Pancreas (tissue), 10 donors: Measurements from ENCODE around the gene MSANTD2. TPM values are rescaled to one million over a fixed set of nuclear protein-coding genes. Genes with fewer than 3 reads are reported as not detected.

Experiments used
- ATAC-seq, 4 donors: fragments of 200-7000 bp; cut with Tn5 transposase; one replicate each; pipeline versions ENCODE4 v1.8.0 to v1.9.1; 2020; ENCODE audit warnings: mild to moderate bottlenecking in 4 of 4, moderate library complexity in 4 of 4
- DNase-seq, 6 donors: peaks; one replicate each; pipeline ENCODE4 v3.0.0-alpha.2; 2020
- FAIRE-seq: peaks from 2 replicates; lab custom pipeline; 2012; peaks lifted over from hg19 to GRCh38; lab: Jason Lieb, UNC
- H3K27ac ChIP-seq, 4 donors: fragments of 200-600 bp; sonication (generic); 1 replicate in 3 of 4; 2 replicates in 1 of 4; pipeline versions ENCODE4 v1.5.0 to v1.8.0; 2020
- H3K27me3 ChIP-seq, 4 donors: fragments of 200-600 bp; one replicate each; pipeline ENCODE4 v1.8.0; 2021
- H3K36me3 ChIP-seq, 3 donors: fragments of 200-600 bp; sonication (generic) in 1 of 3; one replicate each; pipeline versions ENCODE4 v1.5.0 to v1.8.0; 2020 to 2021
- H3K4me1 ChIP-seq, 3 donors: fragments of 200-600 bp; one replicate each; pipeline ENCODE4 v1.8.0; 2021
- H3K4me3 ChIP-seq, 4 donors: fragments of 200-600 bp; sonication (generic) in 2 of 4; one replicate each; pipeline versions ENCODE4 v1.5.0 to v1.8.0; 2020 to 2021
- H3K9me3 ChIP-seq, 4 donors: fragments of 200-600 bp; one replicate each; pipeline ENCODE4 v1.8.0; 2021
- WGBS, 2 donors: extraction: QIAGEN DNeasy Blood & Tissue Kit; methylation state at CpG; one replicate each; pipeline ENCODE4 v1.1.7; 2013; 5-methylcytosine and 5-hydroxymethylcytosine counted together
- intact Hi-C, 3 donors: fragments of 100-400 bp; cut with DNase I; formaldehyde crosslinking; loops; one replicate each; pipeline versions ENCODE4 v1.11.1 to v1.14.2; 2022
- polyA plus RNA-seq, 2 donors: library from polyadenylated mRNA; stranded (reverse); fragments of 200-250 nt; gene quantifications; one replicate each; pipeline ENCODE4 v1.2.3, GENCODE V29; 2013
- total RNA-seq, 6 donors: library from RNA; stranded (reverse); fragmentation: NEBNext Ultra II Directional in 4 of 6; extraction: Animal tissue kit (Norgen Biotek cat#: 25700) in 4 of 6; gene quantifications; one replicate each; pipeline versions ENCODE4 v1.2.1 to v1.2.4, GENCODE V29; 2021 to 2023
- TF ChIP-seq, protein P1 (sequence below), 4 donors: fragments of 200-600 bp; sonication (generic) in 3 of 4; IDR thresholded peaks; one replicate each; pipeline versions ENCODE4 v1.5.0 to v1.8.0; 2021; ENCODE audit warnings: antibody characterized with exemption in 4 of 4
- donor health status: healthy with polysubstance abuse.
- donor health status: DM: no; HTN: no; CAD: no; lungs with moderate emphysema.
- donor health status: DM: no; HTN: no; CAD: no.
- donor health status: control.
- donor health status: control.
- donor health status: Bipolar disorder and iron deficiency.
- donor health status: DM: yes; HTN: yes; CAD: no.
- donor health status: DM: no; HTN: no; CAD: no.
- donor health status: DM: no; HTN: no; CAD: no.
- donor health status: DM: yes; HTN: yes; CAD: no.

Gene MSANTD2
- total and polyA plus RNA-seq, 8 donors = 4.6 to 23.3 (median 7.1) TPM

DNA sequence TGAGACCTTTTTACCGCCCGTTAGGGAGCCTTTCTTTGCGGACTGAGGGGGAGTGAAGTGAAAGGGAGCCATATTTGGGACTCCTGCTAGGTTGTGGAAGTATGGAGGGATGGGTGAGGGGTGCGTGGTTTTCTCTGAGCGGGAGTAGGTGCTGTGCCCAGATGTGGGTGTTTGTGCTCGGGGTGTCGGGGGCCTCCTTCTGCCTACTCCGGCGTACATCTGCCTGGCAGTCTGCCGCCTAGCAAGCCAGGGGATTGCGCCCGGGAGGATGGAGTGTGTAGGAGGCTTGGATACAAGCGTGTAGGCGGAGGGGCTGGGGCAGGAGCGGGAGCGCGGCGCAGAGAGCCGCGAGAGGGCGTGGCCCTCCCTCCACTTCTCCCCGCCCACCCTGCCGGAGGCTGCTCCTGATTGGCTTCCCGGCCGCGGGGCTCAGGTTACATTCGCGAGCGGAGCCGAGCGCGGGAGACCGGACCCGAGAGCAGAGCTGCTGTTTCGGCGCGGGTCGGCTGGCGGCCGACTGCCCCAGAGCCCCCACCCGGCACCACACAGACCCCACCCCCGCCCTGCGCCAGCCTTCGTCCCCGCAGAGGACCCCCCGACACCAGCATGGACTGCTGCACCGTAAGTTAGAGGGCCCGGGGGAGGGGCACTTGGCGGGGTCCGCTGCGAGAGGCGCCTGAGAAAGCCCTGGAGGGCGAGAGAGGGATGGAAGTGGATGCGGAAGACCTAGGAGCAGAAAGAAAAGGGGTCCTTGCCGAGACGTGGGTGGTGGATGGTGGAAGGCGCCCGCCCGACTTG lies 60.5 kb downstream of the MSANTD2 start, which contains the start of gene NRGN:
TSS of gene NRGN (plus strand) at position 464 of the 798 bp plus-strand sequence. CDS start at position 607, 143 bp downstream.
- Histone ChIP-seq H3K36me3 (no peaks in the 10 kb centered on the region), H3K27me3 (peaks cover 0 to 9% (median 0%) of the 10 kb centered on the region in 4 donors), H3K27ac (no peak within 1 kb of the TSS), H3K9me3 (no peaks in the 10 kb centered on the region), H3K4me1 (peaks cover 0 to 14% (median 0%) of the 10 kb centered on the region in 3 donors), H3K4me3 (peak within 1 kb of the TSS; percentile 0 to 58 (median 33))
- peak; percentile 99 to 100 (median 100) for ATAC-seq
- intact Hi-C loops = loop anchor here in 1 of 3 donors (10.0 kb wide), 1 partner anchor 65 kb away; the partner anchor contains the start of genes SIAE and SPA17
- peak; percentile 88 to 97 (median 92) for DNase-seq
- WGBS, 2 donors = 0 to 1% methylated on average over 40 to 59 of the region's 59 CpGs
- TF ChIP-seq, protein P1, sequence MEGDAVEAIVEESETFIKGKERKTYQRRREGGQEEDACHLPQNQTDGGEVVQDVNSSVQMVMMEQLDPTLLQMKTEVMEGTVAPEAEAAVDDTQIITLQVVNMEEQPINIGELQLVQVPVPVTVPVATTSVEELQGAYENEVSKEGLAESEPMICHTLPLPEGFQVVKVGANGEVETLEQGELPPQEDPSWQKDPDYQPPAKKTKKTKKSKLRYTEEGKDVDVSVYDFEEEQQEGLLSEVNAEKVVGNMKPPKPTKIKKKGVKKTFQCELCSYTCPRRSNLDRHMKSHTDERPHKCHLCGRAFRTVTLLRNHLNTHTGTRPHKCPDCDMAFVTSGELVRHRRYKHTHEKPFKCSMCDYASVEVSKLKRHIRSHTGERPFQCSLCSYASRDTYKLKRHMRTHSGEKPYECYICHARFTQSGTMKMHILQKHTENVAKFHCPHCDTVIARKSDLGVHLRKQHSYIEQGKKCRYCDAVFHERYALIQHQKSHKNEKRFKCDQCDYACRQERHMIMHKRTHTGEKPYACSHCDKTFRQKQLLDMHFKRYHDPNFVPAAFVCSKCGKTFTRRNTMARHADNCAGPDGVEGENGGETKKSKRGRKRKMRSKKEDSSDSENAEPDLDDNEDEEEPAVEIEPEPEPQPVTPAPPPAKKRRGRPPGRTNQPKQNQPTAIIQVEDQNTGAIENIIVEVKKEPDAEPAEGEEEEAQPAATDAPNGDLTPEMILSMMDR (IDR thresholded peaks at IDR 0.05) = no peak
- FAIRE-seq = no peak

DNA sequence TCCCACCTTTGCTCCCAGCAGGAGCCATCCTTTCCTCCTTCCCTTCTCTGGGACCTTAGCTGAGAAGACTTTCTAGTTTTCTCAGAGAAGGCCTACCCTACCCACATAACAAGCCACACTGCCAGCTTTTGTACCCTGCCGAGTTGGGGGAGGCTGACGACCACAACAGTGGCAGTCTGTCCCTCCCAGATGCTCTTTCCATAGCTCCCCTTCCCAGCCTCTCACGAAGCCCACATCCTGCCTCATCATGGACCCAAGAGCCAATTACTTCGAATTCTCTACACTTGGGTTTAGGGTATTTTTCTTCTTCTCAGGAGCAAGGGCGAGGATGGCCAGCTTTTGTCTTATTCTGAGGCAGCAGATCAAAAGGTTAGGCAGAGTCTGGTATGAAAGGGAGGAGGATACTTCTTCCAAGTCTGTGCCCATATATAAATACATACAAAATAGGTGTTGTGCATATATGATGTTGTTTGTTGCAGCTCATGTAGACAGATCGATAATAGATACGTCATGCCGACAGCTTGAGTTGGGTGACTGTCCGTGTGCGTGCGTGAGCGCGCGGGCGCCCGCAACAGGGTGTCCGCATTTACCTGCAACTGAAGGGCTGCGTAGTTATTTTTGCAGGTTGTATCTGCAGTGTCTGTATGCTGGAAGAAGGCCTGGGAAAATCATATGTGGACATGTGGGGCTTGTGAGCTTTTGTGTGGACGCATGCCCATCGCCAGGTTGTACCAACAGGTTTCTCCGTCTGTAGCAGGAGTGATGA lies 61.3 kb downstream of the MSANTD2 start:
- Histone ChIP-seq H3K27me3 (peaks cover 0 to 9% (median 0%) of the 10 kb centered on the region in 4 donors), H3K36me3 (no peaks in the 10 kb centered on the region), H3K9me3 (no peaks in the 10 kb centered on the region), H3K4me1 (peaks cover 0 to 14% (median 0%) of the 10 kb centered on the region in 3 donors), H3K27ac (no peak overlapping the region), H3K4me3 (peak overlapping the region in 2 of 4 donors; percentile 33 to 58)
- no peak for FAIRE-seq
- ATAC-seq = peak in 1 of 4 donors; percentile 2
- intact Hi-C loops = no loop called here
- 33 to 36% methylated on average over 21 of the region's 21 CpGs for WGBS, 2 donors
- DNase-seq = no peak
- TF ChIP-seq, protein P1 (IDR thresholded peaks at IDR 0.05) = no peak

DNA sequence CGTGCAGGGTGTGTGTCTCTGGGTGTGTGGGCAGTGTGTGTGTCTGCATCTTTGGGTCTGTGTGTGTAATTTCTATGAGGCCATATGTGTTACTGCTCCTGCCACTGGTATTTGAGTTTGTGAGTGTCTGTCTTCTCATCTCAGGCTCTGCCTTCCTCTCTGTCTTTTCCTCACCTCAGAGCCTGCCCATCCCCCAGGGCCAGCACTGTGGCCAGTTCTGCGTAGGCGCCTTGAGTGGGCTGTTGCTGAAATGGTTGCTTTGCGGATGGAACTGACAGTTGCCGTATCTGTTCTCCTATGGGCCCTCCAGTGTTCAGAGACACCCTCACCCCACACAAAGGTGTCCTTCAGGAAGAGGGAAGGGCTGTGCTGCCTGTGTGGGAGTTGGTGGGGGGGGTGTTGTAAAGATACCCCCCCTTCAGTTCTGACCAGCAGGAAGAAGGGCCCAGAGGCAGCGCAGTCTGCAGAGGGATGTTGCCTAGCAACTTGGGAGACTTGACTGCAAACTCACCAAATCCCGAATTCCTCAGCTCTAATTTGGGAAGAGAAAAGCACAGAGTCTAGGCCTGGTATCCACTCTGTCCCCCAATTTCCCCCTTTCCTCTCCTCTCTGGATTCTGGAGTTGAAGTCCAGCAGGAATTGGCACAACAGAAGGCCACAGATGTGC lies 62.4 kb downstream of the MSANTD2 start:
- TF ChIP-seq, protein P1 (IDR thresholded peaks at IDR 0.05) = no peak
- Histone ChIP-seq H3K27me3 (peaks cover 0 to 9% (median 0%) of the 10 kb centered on the region in 4 donors), H3K4me3 (no peak overlapping the region), H3K27ac (no peak overlapping the region), H3K4me1 (peaks cover 0 to 14% (median 0%) of the 10 kb centered on the region in 3 donors), H3K36me3 (no peaks in the 10 kb centered on the region), H3K9me3 (no peaks in the 10 kb centered on the region)
- no peak for DNase-seq
- FAIRE-seq = no peak
- 77 to 85% methylated on average over 7 of the region's 7 CpGs for WGBS, 2 donors
- intact Hi-C loops = no loop called here
- ATAC-seq = no peak

DNA sequence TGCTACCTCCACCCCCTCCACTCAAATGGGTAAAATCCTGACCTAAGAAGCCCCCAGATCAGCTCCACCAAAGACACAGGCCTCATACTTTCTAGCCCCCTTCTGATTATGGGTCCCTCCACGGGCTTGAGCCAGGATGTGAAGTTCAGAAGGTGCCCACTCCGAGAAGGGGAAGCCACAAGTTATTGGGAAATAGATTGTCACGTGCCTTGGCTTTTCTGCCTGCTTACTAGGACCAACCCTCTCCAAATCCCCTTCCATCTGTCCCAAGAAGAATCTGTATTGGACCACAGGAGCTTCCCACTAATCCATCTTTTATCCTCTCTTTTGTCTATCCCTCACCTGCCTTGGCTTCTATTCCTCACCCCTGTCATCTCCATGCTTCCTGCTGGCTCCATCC lies 63.5 kb downstream of the MSANTD2 start:
- intact Hi-C loops = no loop called here
- Histone ChIP-seq H3K36me3 (no peaks in the 10 kb centered on the region), H3K4me1 (peaks cover 0 to 14% (median 0%) of the 10 kb centered on the region in 3 donors), H3K27me3 (peaks cover 0 to 8% (median 0%) of the 10 kb centered on the region in 4 donors), H3K27ac (no peak overlapping the region), H3K9me3 (no peaks in the 10 kb centered on the region), H3K4me3 (no peak overlapping the region)
- DNase-seq (no peak), ATAC-seq (no peak), FAIRE-seq (no peak)
- 62 to 74% methylated on average over 3 of the region's 3 CpGs for WGBS, 2 donors
- TF ChIP-seq, protein P1 (IDR thresholded peaks at IDR 0.05) = no peak
